OCI-LY7 (cell line): ENCODE data around the gene NFATC3.

ENCODE experiments used
- EZH2phosphoT487 ChIP-seq: fragments of 200-600 bp; sonication (generic); IDR thresholded peaks from 2 replicates; pipeline ENCODE4 v1.6.1; 2018; ENCODE audit warnings: low read depth, borderline replicate concordance, mild to moderate bottlenecking, mixed run types, antibody characterized with exemption, low read length, moderate library complexity, mixed read lengths
- TF ChIP-seq, protein P1 (sequence below): fragments of 200-600 bp; sonication (generic); conservative IDR thresholded peaks from 2 replicates; pipeline ENCODE4 v1.5.1; 2014; ENCODE audit warnings: mild to moderate bottlenecking, antibody characterized with exemption, low read length, moderate library complexity, mixed read lengths

DNA sequence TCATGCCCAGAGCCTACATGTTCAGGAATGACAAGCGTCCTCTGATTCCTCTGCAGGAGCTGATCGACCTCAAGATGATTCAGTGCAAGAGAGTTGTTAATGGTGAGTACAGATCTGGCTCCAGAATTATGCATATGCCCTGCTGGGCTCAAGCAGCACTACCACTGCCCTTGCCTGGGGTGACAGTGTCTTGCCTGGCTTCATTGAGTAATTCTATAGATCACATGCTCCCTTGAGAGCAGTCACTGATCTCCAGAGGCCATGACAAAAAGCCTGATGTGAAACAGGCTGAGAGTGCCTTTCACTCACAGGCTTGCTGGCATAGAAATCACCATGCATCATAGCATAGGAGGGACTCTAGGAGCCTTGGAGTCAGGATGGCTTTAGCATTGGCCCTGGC lies 35.7 kb upstream of the NFATC3 start:
- TF ChIP-seq, protein P1, sequence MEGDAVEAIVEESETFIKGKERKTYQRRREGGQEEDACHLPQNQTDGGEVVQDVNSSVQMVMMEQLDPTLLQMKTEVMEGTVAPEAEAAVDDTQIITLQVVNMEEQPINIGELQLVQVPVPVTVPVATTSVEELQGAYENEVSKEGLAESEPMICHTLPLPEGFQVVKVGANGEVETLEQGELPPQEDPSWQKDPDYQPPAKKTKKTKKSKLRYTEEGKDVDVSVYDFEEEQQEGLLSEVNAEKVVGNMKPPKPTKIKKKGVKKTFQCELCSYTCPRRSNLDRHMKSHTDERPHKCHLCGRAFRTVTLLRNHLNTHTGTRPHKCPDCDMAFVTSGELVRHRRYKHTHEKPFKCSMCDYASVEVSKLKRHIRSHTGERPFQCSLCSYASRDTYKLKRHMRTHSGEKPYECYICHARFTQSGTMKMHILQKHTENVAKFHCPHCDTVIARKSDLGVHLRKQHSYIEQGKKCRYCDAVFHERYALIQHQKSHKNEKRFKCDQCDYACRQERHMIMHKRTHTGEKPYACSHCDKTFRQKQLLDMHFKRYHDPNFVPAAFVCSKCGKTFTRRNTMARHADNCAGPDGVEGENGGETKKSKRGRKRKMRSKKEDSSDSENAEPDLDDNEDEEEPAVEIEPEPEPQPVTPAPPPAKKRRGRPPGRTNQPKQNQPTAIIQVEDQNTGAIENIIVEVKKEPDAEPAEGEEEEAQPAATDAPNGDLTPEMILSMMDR, result no peak
- no peak for TF ChIP-seq EZH2phosphoT487
